ENCODE data around the gene KLHL21.

DNA sequence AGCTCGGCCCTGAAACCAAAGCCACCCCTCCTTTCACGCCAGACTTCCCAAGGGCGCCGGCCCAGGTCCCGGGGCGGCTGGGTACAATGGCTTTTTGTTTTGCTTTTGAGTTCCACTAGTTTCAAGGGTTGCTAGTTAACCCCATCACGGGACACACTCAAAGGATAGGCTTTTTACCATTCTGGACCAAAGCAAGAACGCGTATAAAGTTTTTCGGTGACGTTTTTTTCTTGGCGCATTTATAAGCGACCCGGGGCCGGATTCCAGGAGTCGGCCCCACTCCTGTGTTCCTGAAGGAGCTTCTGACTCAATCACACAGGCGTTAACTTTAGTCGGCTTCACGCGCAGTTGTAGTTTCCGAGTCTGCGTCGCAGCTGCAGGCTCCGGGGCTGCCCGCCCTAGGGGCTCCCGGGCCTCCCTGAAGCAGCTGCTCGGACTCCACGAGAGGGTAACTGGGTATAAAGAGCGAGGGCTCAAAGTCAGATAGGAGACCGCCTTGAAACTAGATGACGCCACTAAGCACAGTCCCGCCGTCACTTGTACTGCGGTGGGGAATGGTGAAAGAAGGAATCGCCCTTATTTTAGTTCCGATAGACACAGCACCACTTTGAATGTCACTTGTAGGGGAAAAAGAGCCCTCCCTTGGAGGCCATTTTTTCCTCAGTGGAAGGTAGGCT lies 707 bp upstream of the KLHL21 start:
- no peak; the same call in none of the 2 replicates for TF ChIP-seq POLR2AphosphoS5 (IDR thresholded peaks at IDR 0.05; ENCODE audit: low read depth, low read length)
- TF ChIP-seq, protein P1, sequence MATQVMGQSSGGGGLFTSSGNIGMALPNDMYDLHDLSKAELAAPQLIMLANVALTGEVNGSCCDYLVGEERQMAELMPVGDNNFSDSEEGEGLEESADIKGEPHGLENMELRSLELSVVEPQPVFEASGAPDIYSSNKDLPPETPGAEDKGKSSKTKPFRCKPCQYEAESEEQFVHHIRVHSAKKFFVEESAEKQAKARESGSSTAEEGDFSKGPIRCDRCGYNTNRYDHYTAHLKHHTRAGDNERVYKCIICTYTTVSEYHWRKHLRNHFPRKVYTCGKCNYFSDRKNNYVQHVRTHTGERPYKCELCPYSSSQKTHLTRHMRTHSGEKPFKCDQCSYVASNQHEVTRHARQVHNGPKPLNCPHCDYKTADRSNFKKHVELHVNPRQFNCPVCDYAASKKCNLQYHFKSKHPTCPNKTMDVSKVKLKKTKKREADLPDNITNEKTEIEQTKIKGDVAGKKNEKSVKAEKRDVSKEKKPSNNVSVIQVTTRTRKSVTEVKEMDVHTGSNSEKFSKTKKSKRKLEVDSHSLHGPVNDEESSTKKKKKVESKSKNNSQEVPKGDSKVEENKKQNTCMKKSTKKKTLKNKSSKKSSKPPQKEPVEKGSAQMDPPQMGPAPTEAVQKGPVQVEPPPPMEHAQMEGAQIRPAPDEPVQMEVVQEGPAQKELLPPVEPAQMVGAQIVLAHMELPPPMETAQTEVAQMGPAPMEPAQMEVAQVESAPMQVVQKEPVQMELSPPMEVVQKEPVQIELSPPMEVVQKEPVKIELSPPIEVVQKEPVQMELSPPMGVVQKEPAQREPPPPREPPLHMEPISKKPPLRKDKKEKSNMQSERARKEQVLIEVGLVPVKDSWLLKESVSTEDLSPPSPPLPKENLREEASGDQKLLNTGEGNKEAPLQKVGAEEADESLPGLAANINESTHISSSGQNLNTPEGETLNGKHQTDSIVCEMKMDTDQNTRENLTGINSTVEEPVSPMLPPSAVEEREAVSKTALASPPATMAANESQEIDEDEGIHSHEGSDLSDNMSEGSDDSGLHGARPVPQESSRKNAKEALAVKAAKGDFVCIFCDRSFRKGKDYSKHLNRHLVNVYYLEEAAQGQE (IDR thresholded peaks at IDR 0.05; ENCODE audit: low read depth), result no peak
- TF ChIP-seq, protein P2, sequence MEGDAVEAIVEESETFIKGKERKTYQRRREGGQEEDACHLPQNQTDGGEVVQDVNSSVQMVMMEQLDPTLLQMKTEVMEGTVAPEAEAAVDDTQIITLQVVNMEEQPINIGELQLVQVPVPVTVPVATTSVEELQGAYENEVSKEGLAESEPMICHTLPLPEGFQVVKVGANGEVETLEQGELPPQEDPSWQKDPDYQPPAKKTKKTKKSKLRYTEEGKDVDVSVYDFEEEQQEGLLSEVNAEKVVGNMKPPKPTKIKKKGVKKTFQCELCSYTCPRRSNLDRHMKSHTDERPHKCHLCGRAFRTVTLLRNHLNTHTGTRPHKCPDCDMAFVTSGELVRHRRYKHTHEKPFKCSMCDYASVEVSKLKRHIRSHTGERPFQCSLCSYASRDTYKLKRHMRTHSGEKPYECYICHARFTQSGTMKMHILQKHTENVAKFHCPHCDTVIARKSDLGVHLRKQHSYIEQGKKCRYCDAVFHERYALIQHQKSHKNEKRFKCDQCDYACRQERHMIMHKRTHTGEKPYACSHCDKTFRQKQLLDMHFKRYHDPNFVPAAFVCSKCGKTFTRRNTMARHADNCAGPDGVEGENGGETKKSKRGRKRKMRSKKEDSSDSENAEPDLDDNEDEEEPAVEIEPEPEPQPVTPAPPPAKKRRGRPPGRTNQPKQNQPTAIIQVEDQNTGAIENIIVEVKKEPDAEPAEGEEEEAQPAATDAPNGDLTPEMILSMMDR (IDR thresholded peaks at IDR 0.05 in 2 of 3, conservative IDR thresholded peaks at IDR 0.05 in 1 of 3; ENCODE audit: borderline replicate concordance in 1 of 3, insufficient read depth in 1 of 3, low read depth in 2 of 3, low read length in 2 of 3), result no peak
